Skin of body (tissue), 2 donors: ENCODE results near the gene LPCAT2. TPM values are rescaled to one million over a fixed set of nuclear protein-coding genes. Genes with fewer than 3 reads are reported as not detected.
A peak's percentile ranks its signal among the peaks of the same experiment; 100 is the strongest.

Source experiments
- DNase-seq: peaks from one replicate; lab custom pipeline; 2025; lab: John Stamatoyannopoulos, UW
- total RNA-seq: library from RNA; depleted of rRNA; stranded (reverse); fragments of >200 nt; gene quantifications from one replicate; pipeline ENCODE4 v1.2.3, GENCODE V29; 2014

Gene LPCAT2, protein sequence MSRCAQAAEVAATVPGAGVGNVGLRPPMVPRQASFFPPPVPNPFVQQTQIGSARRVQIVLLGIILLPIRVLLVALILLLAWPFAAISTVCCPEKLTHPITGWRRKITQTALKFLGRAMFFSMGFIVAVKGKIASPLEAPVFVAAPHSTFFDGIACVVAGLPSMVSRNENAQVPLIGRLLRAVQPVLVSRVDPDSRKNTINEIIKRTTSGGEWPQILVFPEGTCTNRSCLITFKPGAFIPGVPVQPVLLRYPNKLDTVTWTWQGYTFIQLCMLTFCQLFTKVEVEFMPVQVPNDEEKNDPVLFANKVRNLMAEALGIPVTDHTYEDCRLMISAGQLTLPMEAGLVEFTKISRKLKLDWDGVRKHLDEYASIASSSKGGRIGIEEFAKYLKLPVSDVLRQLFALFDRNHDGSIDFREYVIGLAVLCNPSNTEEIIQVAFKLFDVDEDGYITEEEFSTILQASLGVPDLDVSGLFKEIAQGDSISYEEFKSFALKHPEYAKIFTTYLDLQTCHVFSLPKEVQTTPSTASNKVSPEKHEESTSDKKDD
- 24.0 TPM for total RNA-seq

GRCh38 chr16:55508941-55509931 lies at the start of gene LPCAT2:
LPCAT2 (plus strand) TSS chr16:55509072; CDS start chr16:55509182, 110 bp downstream.
- peak; percentile 73 for DNase-seq

DNA sequence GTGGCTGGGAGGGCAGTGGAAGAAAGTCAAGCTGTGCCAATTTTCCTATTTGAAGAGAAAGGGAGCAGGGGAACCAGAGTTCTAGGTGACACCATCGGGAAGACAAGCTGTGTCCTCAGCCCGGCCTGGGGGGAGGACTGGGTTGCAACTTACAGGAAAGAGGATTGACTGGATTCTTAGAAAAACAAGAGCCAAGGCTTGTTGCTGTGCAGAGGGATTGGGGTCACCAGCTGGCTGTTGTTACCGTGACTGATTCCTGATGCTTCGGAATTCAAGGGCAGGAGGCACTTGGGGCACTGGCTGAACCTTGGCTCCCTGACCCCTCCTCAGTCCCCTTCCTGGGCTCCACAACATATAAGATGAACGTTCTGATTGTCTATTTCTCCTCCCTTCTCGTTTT lies 46.6 kb upstream of the LPCAT2 start:
- DNase-seq: no peak

- no peak for DNase-seq
Observed at GRCh38 chr16:55464375-55464774, 44.5 kb upstream of the LPCAT2 start.

GRCh38 chr16:55465077-55465896 lies 43.6 kb upstream of the LPCAT2 start:
- DNase-seq: peak; percentile 93

DNA sequence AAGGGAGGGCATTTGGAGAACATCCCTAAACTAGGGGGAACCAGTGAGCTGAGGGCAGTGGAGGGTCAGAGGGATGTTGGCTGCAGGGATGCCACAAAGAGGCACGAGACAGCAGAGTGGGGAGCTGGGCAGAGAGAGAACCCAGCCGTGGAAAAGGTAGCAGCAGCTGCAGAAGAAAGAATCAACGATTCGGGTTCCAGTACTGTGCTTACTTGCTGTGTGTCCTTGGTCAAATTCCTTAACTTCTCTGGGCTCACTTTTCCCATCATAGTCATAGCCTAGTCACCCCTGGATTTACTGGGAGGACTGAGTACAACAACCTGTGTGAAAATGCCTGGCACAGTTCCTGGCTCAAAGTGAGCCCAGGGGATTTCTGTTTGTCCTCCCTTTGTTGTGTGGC lies 42.7 kb upstream of the LPCAT2 start:
- DNase-seq: no peak

- DNase-seq: no peak
Observed at GRCh38 chr16:55467898-55468297, 41.0 kb upstream of the LPCAT2 start.

DNA sequence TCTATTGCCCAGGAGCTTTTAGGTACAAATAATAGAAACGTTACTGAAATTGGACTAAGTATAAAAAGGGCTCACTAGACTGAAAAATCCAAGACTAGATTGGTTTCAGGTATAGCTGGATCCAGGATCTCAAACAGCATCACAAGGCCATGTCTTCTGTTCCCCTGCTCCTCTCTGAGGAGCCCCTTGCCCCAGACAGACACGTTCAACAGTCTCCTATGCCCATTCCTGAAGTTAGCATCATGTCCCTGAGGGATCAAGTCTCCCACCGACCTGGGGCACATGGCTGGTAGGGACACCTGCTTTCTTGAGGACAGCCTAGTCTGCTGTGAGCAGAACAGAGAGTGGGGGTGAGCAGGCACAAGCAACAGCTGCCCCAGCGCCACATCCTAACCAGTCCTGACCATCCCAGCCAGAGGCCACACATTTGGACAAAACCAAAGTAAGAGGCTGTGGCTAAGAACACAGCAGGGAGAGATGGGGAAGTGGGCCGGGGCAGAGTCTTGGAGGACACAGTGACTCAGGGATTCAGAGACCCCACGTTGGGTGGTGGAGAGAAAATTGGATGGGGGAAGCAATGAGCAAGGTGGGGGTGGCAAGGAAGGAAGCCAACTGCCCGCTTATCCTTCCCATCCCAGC lies 40.4 kb upstream of the LPCAT2 start:
- DNase-seq: no peak

- no peak for DNase-seq
Observed at GRCh38 chr16:55469821-55470532, 38.9 kb upstream of the LPCAT2 start.

DNA sequence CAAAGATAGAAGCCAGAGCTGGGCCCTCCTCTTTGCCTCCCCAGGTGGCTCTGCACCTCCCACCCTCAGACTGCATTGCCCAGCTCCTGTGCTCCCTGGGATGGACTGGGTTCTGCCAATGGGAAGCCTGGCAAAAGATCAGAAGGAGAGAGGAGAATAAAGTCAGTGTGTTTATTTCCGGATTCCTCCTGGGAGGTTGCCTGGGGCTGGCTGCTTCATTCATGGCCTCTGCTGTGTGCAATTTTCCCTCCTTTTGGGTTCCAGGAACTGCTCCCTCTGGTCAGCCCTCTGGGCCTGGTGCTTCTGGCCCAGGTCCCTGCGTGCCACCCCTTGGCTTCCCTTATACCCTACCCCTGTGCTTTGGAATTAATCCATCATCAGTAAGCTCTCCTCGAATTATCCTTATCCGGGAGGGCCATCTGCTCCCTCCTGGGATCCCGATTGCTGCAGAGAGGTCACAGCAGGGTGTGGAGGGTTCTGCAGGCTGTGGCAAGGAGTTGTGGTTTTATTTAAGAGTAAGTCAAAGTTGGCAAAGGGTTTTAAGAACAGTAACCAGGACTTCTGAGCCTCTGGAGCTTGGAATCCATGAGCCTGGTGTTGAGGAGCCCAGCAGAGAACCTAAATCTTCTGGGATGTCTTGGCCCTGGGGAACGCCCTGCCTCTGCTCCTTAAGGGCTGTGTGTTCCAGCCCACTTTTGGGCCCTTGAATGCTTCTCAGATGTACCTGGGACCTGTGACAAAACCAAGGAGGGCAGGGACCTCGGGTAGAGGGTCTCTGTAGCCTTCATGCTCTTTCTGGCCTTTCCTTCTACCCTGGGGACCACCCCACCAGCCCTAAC lies 38.1 kb upstream of the LPCAT2 start:
- no peak for DNase-seq

- DNase-seq: no peak
Observed at GRCh38 chr16:55471448-55472097, 37.3 kb upstream of the LPCAT2 start.

DNA sequence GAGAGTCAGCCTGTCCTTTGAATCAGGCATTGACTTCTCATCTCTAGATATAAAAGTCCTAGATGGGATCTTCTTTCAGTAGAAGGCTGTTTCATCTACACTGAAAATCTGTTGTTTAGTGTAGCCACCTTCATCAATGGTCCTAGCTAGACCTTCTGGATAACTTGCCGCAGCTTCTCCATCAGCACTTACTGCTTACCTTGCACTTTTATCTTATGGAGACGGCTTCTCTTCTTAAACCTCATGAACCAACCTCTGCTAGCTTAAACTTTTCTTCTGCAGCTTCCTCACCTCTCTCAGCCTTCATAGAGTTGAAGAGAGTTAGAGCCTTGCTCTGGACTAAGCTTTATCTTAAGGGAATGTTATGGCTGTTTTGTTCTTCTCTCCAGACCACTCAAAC lies 35.3 kb upstream of the LPCAT2 start:
- no peak for DNase-seq

- no peak for DNase-seq
Observed at GRCh38 chr16:55474821-55475220, 34.1 kb upstream of the LPCAT2 start.

DNA sequence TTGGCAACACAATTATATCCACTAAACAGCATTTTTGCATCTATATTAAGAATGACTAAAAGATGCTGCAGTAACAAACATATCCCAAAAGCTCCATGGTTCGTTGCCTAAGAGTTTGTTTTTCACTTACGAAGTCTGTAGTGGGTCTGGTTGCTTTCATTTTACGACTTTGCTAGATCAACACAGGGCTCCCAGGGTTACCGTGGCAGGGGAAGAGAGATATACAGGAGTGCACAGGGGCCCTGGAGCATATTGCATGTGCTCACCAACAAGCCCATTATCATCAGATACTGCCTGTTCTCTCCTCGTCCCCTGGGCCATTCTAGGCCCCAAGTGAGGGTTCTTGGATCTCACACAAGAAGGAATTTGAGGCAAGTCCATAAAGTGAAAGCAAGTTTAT lies 33.0 kb upstream of the LPCAT2 start:
- DNase-seq: no peak

DNA sequence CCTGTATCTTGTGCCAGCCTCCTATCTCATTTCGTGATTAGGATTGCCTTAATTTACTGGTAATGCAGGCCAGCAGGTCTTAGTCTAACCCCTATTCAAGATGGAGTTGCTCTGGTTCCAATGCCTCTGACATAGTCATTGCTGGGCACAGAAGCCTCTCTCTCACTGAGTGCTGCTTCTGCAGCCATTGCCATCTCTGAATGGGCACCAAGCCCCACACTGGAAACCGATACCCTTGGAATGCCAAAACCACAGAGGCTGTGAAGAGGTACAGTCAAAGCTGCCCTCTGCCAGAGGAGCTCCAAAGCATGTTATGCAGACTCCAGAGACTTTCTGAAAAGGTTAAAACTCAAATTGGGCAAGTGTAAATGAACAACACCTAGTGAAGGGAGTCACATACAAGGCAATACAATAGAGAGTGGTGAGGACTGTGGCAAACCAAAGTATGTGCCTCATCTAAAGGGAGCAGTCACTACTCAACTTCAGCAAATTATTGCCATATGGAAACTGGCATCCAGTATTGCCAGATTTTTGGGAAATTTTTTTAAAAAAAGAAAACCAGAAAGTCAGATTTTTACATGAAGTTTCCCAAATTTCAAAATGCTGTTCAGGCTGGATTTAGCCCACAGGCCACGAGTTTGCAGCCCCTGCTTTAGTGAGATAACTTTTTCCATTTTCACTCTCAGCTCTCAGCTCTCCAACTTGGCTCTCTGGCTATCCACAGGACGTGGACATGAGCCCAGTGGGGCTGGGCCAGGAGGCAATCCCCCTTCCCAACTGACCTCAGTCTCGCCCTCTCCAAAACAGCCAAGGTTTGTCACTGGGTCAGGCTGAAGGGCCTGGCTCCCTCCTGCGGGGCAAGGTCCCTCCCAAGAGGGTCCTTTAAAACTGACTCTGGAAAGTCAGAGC lies 32.0 kb upstream of the LPCAT2 start:
- DNase-seq: no peak

DNA sequence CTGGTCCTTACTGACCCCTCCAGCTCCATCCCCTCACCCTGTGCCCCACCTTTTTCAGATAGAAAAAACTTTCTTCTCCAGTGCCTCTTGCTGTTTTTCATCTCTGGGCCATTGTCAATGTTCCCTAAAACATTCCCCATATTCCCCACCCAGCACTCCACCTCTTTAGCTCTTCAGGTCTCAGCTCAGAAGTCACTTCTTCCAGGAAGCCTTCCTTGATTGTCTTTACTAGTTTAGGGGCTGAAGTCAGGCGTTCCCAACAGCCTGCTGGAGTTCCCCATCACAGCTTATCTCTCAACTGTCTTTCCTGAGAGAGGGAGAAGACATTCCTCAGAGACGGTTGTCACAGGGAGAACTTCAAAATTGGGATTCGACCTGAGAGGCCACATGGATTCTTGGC lies 31.1 kb upstream of the LPCAT2 start:
- no peak for DNase-seq

- DNase-seq: peak; percentile 68
Observed at GRCh38 chr16:55478827-55479429, 29.9 kb upstream of the LPCAT2 start, which contains the start of gene MMP2. MMP2 (plus strand) TSS chr16:55479198; CDS start chr16:55479480, 282 bp downstream.
